Heart left ventricle (tissue), 13 donors: ENCODE data around the gene NEK5.

ENCODE experiments used
- POLR2A ChIP-seq, 2 donors: fragments of 450-650 bp; IDR thresholded peaks; one replicate each; pipeline ENCODE4 v1.6.1; 2017; ENCODE audit warnings: antibody characterized with exemption in 2 of 2, mild to moderate bottlenecking in 2 of 2, moderate library complexity in 2 of 2
- TF ChIP-seq, protein P1 (sequence below), 12 donors: fragments of 200-600 bp; sonication (generic) in 4 of 12; IDR thresholded peaks; one replicate each; pipeline versions ENCODE4 v1.5.0 to v1.8.0; 2018 to 2022; ENCODE audit warnings: antibody characterized with exemption in 12 of 12, mild to moderate bottlenecking in 5 of 12
- donor health status: ischemic (EF 13 %, LVEDD 7.1; RV severe dilation, severe dysfunction).
- donor health status: DM: no; HTN: yes; CAD: no.
- donor health status: DM: no; HTN: no; CAD: no.
- donor health status: ischemic (EF 25% LVEDD 6.9; RV normal size, moderate dysfunction).
- donor health status: ischemic (EF 25% LVEDD 5.7; RV mildly dilated, moderate dysfunction).
- donor health status: ischemic (EF 35%, LVEDD 5.7; RV mildly dilated, moderate dysfunction).
- donor health status: nonischemic (EF 11% LVEDD 7.7; RV severe dilation, severe dysfunction).
- donor health status: DM: yes; HTN: yes; CAD: no.
- donor health status: PGD.
- donor health status: ischemic (EF 29% LVEDD 5.4; RV normal size, mild dysfunction).
- donor health status: nonischemic (EF 23%, LVEDD 6.1; RV moderate dilation, normal function).

DNA sequence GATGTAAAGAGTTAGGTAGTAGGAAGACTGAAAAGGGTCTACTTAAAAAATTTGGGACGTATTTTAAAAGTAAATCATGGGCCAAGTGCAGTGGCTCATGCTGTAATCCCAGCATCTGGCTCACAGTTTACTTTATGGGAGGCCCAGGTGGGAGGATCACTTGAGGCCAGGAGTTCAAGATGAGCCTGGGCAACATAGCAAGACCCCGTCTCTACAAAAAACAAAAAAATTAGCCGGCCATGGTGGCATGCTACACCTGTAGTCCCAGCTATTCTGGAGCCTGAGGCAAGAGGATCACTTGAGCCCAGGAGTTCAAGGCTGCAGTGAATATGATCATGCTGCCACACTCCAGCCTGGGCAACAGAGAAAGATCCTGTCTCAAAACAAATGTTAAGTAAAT is 81.4 kb downstream of the NEK5 start:
- TF ChIP-seq, protein P1, sequence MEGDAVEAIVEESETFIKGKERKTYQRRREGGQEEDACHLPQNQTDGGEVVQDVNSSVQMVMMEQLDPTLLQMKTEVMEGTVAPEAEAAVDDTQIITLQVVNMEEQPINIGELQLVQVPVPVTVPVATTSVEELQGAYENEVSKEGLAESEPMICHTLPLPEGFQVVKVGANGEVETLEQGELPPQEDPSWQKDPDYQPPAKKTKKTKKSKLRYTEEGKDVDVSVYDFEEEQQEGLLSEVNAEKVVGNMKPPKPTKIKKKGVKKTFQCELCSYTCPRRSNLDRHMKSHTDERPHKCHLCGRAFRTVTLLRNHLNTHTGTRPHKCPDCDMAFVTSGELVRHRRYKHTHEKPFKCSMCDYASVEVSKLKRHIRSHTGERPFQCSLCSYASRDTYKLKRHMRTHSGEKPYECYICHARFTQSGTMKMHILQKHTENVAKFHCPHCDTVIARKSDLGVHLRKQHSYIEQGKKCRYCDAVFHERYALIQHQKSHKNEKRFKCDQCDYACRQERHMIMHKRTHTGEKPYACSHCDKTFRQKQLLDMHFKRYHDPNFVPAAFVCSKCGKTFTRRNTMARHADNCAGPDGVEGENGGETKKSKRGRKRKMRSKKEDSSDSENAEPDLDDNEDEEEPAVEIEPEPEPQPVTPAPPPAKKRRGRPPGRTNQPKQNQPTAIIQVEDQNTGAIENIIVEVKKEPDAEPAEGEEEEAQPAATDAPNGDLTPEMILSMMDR (IDR thresholded peaks at IDR 0.05) = no peak
- TF ChIP-seq POLR2A (IDR thresholded peaks at IDR 0.05) = no peak
